Measurements from ENCODE around the gene HDAC4. TPM values are rescaled to one million over a fixed set of nuclear protein-coding genes. Genes with fewer than 3 reads are reported as not detected.

Gene HDAC4
- total and polyA plus RNA-seq, 2 experiments from 2014 or later = 8.1 to 41.8 TPM

DNA sequence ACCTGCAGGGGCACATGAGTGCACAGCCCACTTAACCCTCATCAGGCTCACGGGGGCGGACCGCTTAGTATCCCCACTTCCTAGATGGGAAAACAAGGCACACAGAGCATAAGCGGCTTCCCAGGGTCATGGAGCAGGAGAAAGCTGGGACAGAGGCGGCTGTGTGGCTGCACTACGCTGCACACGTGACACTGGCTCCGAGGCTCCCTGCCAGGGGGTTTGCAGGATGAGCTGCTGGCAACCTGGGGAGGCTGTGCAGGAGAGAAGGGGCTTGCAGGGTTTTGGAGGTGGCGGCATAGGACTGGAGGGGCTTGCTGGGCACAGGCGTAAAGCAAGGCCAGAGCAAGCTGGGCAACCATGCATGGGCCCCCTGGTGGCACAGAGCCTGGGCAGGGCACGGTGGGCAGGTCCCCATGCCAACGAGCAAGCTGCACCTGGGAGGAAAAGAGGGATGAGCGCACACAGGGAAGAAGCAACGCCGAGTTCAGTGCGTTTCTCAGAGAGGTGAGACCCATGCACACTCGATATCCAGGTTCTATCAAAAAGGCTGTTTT is 268.6 kb downstream of the HDAC4 start:
- H3K36me3 ChIP-seq (ENCODE audit: insufficient read depth) = no peaks in the 10 kb centered on the region; the same call in 1 of the 2 replicates
- TF ChIP-seq ZNF331 (CRISPR knock-in tag; IDR thresholded peaks at IDR 0.05; ENCODE audit: low read depth) (no peak), JUNB (IDR thresholded peaks at IDR 0.05; ENCODE audit: unreplicated experiment) (no peak)
- TF ChIP-seq, protein P1, sequence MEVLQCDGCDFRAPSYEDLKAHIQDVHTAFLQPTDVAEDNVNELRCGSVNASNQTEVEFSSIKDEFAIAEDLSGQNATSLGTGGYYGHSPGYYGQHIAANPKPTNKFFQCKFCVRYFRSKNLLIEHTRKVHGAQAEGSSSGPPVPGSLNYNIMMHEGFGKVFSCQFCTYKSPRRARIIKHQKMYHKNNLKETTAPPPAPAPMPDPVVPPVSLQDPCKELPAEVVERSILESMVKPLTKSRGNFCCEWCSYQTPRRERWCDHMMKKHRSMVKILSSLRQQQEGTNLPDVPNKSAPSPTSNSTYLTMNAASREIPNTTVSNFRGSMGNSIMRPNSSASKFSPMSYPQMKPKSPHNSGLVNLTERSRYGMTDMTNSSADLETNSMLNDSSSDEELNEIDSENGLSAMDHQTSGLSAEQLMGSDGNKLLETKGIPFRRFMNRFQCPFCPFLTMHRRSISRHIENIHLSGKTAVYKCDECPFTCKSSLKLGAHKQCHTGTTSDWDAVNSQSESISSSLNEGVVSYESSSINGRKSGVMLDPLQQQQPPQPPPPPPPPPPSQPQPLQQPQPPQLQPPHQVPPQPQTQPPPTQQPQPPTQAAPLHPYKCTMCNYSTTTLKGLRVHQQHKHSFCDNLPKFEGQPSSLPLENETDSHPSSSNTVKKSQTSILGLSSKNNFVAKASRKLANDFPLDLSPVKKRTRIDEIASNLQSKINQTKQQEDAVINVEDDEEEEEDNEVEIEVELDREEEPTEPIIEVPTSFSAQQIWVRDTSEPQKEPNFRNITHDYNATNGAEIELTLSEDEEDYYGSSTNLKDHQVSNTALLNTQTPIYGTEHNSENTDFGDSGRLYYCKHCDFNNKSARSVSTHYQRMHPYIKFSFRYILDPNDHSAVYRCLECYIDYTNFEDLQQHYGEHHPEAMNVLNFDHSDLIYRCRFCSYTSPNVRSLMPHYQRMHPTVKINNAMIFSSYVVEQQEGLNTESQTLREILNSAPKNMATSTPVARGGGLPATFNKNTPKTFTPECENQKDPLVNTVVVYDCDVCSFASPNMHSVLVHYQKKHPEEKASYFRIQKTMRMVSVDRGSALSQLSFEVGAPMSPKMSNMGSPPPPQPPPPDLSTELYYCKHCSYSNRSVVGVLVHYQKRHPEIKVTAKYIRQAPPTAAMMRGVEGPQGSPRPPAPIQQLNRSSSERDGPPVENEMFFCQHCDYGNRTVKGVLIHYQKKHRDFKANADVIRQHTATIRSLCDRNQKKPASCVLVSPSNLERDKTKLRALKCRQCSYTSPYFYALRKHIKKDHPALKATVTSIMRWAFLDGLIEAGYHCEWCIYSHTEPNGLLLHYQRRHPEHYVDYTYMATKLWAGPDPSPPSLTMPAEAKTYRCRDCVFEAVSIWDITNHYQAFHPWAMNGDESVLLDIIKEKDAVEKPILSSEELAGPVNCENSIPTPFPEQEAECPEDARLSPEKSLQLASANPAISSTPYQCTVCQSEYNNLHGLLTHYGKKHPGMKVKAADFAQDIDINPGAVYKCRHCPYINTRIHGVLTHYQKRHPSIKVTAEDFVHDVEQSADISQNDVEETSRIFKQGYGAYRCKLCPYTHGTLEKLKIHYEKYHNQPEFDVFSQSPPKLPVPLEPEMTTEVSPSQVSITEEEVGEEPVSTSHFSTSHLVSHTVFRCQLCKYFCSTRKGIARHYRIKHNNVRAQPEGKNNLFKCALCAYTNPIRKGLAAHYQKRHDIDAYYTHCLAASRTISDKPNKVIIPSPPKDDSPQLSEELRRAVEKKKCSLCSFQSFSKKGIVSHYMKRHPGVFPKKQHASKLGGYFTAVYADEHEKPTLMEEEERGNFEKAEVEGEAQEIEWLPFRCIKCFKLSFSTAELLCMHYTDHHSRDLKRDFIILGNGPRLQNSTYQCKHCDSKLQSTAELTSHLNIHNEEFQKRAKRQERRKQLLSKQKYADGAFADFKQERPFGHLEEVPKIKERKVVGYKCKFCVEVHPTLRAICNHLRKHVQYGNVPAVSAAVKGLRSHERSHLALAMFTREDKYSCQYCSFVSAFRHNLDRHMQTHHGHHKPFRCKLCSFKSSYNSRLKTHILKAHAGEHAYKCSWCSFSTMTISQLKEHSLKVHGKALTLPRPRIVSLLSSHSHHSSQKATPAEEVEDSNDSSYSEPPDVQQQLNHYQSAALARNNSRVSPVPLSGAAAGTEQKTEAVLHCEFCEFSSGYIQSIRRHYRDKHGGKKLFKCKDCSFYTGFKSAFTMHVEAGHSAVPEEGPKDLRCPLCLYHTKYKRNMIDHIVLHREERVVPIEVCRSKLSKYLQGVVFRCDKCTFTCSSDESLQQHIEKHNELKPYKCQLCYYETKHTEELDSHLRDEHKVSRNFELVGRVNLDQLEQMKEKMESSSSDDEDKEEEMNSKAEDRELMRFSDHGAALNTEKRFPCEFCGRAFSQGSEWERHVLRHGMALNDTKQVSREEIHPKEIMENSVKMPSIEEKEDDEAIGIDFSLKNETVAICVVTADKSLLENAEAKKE (CRISPR knock-in tag; IDR thresholded peaks at IDR 0.05) = no peak
- TF ChIP-seq, protein P2, sequence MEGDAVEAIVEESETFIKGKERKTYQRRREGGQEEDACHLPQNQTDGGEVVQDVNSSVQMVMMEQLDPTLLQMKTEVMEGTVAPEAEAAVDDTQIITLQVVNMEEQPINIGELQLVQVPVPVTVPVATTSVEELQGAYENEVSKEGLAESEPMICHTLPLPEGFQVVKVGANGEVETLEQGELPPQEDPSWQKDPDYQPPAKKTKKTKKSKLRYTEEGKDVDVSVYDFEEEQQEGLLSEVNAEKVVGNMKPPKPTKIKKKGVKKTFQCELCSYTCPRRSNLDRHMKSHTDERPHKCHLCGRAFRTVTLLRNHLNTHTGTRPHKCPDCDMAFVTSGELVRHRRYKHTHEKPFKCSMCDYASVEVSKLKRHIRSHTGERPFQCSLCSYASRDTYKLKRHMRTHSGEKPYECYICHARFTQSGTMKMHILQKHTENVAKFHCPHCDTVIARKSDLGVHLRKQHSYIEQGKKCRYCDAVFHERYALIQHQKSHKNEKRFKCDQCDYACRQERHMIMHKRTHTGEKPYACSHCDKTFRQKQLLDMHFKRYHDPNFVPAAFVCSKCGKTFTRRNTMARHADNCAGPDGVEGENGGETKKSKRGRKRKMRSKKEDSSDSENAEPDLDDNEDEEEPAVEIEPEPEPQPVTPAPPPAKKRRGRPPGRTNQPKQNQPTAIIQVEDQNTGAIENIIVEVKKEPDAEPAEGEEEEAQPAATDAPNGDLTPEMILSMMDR (conservative IDR thresholded peaks at IDR 0.05; ENCODE audit: low read depth in 2 of 2) = no peak
- no peak overlapping the region for H3K4me2 ChIP-seq
- no peaks in the 10 kb centered on the region for H3K4me1 Mint-ChIP-seq
- no peak for ATAC-seq
- H3K27me3 ChIP-seq (ENCODE audit: insufficient read depth) = no peaks in the 10 kb centered on the region
- H3K36me3 Mint-ChIP-seq (ENCODE audit: low read depth) = peaks cover 32% of the 10 kb centered on the region
- H3K9me2 ChIP-seq (ENCODE audit: insufficient read depth) = no peaks in the 10 kb centered on the region
- no peaks in the 10 kb centered on the region for H3F3A ChIP-seq (replicated peaks; ENCODE audit: low read depth)
- no peaks in the 10 kb centered on the region; the same call in 2 of the 3 replicates for H3K9me3 Mint-ChIP-seq
- H3K27ac ChIP-seq (ENCODE audit: low read depth) = no peak overlapping the region
- H3K27me3 Mint-ChIP-seq (ENCODE audit: insufficient read depth, low read depth, poor library complexity) = no peaks in the 10 kb centered on the region
- H2AFZ ChIP-seq = no peak overlapping the region
- no peak overlapping the region for H3K4me3 ChIP-seq
- H3K4me1 ChIP-seq (ENCODE audit: insufficient read depth) = no peaks in the 10 kb centered on the region
- DNase-seq (ENCODE audit: low spot score) = no peak
- no peaks in the 10 kb centered on the region; the same call in none of the 2 replicates for H4K20me1 ChIP-seq (replicated peaks; ENCODE audit: insufficient read depth)
- no peak overlapping the region for H3K27ac Mint-ChIP-seq
- no peak overlapping the region for H3K4me3 Mint-ChIP-seq
- no peaks in the 10 kb centered on the region for H3K79me2 ChIP-seq (replicated peaks; ENCODE audit: insufficient read depth)

Measured in GM23338 (cell line).